DND-41 (cell line): ENCODE results near the gene CSNK1A1.

ENCODE experiments used
- ATAC-seq: fragments of 200-7000 bp; cut with Tn5 transposase; 3 replicates; pipeline ENCODE4 v1.9.1; 2021; ENCODE audit warnings: low read depth; ENCODE audit not compliant: insufficient read depth
- DNase-seq: peaks from one replicate; pipeline ENCODE4 v3.0.0-alpha.2; 2020
- H2AFZ ChIP-seq: 2 replicates; pipeline ENCODE4 v1.6.0; 2012; ENCODE audit warnings: low read depth, low read length
- H3K27ac ChIP-seq: 2 replicates; pipeline ENCODE4 v1.5.1; 2012; ENCODE audit warnings: low read length, inconsistent platforms
- H3K27me3 ChIP-seq: fragments of 200-600 bp; sonication (generic); 2 replicates; pipeline ENCODE4 v1.6.0; 2012; ENCODE audit warnings: low read length, mild to moderate bottlenecking, inconsistent platforms; ENCODE audit not compliant: insufficient read depth, poor library complexity
- H3K36me3 ChIP-seq: 2 replicates; pipeline ENCODE4 v1.5.1; 2012; ENCODE audit warnings: low read length, inconsistent platforms; ENCODE audit not compliant: insufficient read depth
- H3K4me1 ChIP-seq: 2 replicates; pipeline ENCODE4 v1.5.1; 2012; ENCODE audit warnings: mild to moderate bottlenecking, low read length; ENCODE audit not compliant: insufficient read depth
- H3K4me2 ChIP-seq: 2 replicates; pipeline ENCODE4 v1.6.0; 2012; ENCODE audit warnings: mild to moderate bottlenecking, moderate library complexity, low read length, inconsistent platforms; ENCODE audit not compliant: insufficient read depth
- H3K4me3 ChIP-seq, 2 experiments: fragments of 200-600 bp in 1 of 2; shearing (Covaris generic) in 1 of 2; 2 replicates each; pipeline ENCODE4 v1.5.1; 2012 to 2016; ENCODE audit warnings: inconsistent platforms in 2 of 2, low read length in 2 of 2, mild to moderate bottlenecking in 2 of 2, low read depth in 1 of 2, moderate library complexity in 1 of 2
- H3K79me2 ChIP-seq: 2 replicates; pipeline ENCODE4 v1.6.0; 2012; ENCODE audit warnings: low read length, inconsistent platforms; ENCODE audit not compliant: insufficient read depth
- H3K9ac ChIP-seq: 2 replicates; pipeline ENCODE4 v1.6.0; 2012; ENCODE audit warnings: low read depth, mild to moderate bottlenecking, inconsistent platforms, low read length, moderate library complexity
- H3K9me3 ChIP-seq: 2 replicates; pipeline ENCODE4 v1.5.1; 2012; ENCODE audit warnings: low read length, moderate library complexity, mild to moderate bottlenecking, inconsistent platforms; ENCODE audit not compliant: insufficient read depth, severe bottlenecking
- H4K20me1 ChIP-seq: 2 replicates; pipeline ENCODE4 v1.6.0; 2012; ENCODE audit warnings: low read length; ENCODE audit not compliant: insufficient read depth
- EZH2 ChIP-seq: IDR thresholded peaks from 3 replicates; pipeline ENCODE4 v1.6.1; 2012; ENCODE audit warnings: borderline replicate concordance, low read depth, mild to moderate bottlenecking, moderate library complexity, low read length, inconsistent platforms; ENCODE audit not compliant: severe bottlenecking
- TF ChIP-seq, protein P1 (sequence below): IDR thresholded peaks from 2 replicates; pipeline ENCODE4 v1.5.1; 2012; ENCODE audit warnings: borderline replicate concordance, low read length, moderate library complexity, mild to moderate bottlenecking; ENCODE audit not compliant: poor library complexity, severe bottlenecking; ENCODE audit errors: extremely low read depth

CSNK1A1 gene

DNA sequence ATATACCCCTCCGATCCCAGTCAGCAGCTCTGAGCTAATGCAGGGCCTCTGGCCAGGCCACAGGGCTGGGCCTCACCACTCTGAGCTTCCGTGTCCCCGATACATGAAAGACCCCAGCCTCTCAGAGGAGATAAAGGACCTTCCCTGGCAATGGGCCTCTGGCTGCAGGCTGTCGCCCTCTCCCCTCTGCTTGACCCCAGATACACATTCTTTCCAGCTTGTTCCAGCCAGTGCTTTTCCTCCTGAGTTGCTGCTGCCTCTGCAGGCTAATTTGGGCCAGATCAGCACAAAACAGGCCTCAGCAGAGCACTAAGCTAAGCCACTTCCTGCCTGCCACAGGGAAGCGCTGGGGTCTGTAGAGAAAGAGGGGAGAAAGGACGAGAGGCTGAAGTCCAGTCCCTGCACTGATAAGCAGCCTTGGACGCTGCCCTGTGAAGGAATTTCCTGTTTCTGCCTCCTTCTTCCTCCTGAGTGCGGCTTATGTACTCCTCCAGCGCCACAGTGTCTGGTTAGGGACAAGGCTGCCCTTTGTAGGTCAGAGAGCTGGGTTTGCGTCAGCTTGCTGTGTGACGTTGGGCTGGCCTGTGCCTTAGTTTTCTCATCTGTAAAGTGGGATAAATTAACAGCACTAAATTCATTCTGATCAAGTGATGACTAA lies 99.1 kb downstream of the CSNK1A1 start:
- no peaks in the 10 kb centered on the region for H3K36me3 ChIP-seq
- H3K27me3 ChIP-seq, result no peaks in the 10 kb centered on the region
- H2AFZ ChIP-seq, result no peak overlapping the region
- DNase-seq (no peak), ATAC-seq (no peak)
- no peak overlapping the region for H3K4me2 ChIP-seq
- H3K9ac ChIP-seq, result no peak overlapping the region
- TF ChIP-seq, protein P1, sequence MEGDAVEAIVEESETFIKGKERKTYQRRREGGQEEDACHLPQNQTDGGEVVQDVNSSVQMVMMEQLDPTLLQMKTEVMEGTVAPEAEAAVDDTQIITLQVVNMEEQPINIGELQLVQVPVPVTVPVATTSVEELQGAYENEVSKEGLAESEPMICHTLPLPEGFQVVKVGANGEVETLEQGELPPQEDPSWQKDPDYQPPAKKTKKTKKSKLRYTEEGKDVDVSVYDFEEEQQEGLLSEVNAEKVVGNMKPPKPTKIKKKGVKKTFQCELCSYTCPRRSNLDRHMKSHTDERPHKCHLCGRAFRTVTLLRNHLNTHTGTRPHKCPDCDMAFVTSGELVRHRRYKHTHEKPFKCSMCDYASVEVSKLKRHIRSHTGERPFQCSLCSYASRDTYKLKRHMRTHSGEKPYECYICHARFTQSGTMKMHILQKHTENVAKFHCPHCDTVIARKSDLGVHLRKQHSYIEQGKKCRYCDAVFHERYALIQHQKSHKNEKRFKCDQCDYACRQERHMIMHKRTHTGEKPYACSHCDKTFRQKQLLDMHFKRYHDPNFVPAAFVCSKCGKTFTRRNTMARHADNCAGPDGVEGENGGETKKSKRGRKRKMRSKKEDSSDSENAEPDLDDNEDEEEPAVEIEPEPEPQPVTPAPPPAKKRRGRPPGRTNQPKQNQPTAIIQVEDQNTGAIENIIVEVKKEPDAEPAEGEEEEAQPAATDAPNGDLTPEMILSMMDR, result no peak
- TF ChIP-seq EZH2, result no peak
- no peaks in the 10 kb centered on the region for H3K79me2 ChIP-seq
- no peaks in the 10 kb centered on the region for H3K4me1 ChIP-seq
- H3K4me3 ChIP-seq, result no peak overlapping the region
- no peaks in the 10 kb centered on the region for H3K9me3 ChIP-seq
- no peaks in the 10 kb centered on the region; the same call in 1 of the 2 replicates for H4K20me1 ChIP-seq
- no peak overlapping the region for H3K27ac ChIP-seq

DNA sequence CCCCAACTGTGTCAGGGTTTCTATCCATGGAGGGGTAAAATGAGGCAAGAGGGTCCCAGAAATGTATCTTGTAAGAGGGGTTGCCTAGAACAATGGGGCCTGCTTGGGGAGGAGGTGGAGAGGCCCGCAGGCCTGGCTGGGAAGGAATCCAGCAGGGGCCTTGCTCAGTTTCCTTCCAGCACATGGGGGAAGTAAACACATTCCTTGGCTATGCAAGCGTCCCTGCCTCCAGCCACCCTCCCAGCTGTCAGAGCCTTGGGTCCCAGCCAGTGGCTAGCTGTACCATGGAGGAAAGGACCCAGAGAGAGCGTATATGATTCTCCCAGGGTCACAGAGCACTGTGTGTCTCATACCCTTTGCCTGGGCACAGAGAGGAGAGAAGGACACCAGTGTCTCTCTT lies 101.0 kb downstream of the CSNK1A1 start:
- H3K9me3 ChIP-seq, result no peaks in the 10 kb centered on the region
- H3K9ac ChIP-seq, result no peak overlapping the region
- ATAC-seq (no peak), DNase-seq (no peak)
- TF ChIP-seq, protein P1, result no peak
- TF ChIP-seq EZH2, result no peak
- no peaks in the 10 kb centered on the region; the same call in 1 of the 2 replicates for H4K20me1 ChIP-seq
- H3K79me2 ChIP-seq, result no peaks in the 10 kb centered on the region
- no peak overlapping the region for H3K4me3 ChIP-seq
- H3K36me3 ChIP-seq, result no peaks in the 10 kb centered on the region
- H2AFZ ChIP-seq, result no peak overlapping the region
- no peaks in the 10 kb centered on the region for H3K27me3 ChIP-seq
- H3K27ac ChIP-seq, result no peak overlapping the region
- no peaks in the 10 kb centered on the region for H3K4me1 ChIP-seq
- no peak overlapping the region for H3K4me2 ChIP-seq

DNA sequence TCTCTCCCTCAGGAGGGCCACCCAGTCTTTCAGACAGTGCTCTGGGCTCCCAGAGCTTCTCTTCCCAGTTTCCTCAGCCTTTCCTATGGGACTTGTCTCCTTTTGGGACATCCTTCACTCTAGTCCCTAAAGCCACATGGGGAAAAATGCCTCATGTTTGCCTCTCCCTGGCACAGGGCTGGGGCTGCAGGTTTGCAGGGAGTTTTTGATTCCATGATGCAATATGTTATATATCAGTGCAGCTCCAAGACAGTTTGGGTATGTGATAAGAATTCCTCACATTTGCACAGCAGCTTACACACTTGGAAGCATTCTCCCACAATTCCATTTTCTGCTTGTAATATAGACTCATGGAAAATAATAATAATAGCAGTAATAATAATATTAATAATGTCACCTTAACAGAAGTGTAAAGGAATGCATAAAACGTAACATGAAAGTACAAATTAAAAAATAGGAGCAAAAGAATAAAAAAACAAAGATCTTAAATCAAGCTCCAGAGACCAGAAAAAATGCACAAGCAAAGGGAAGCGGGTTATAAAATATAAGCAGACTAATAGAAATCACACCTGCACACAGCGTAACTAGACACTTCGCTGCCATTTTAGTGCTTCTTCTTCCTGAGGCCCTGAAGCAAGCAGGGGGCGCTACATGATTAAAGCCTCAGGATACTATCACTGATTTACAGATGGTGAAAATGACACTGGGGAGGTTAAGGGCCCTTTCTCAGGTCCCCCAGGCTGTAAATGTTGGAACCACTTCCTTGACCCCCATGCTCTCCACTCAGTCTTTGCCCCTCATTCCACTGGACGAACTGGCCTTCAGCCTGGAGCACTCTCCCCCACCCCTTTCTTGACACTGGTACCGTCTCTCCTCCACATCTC lies 102.2 kb downstream of the CSNK1A1 start:
- Histone ChIP-seq H3K27me3 (no peaks in the 10 kb centered on the region), H3K27ac (no peak overlapping the region), H4K20me1 (no peaks in the 10 kb centered on the region; the same call in 1 of the 2 replicates), H3K4me1 (no peaks in the 10 kb centered on the region), H3K79me2 (no peaks in the 10 kb centered on the region), H3K4me2 (no peak overlapping the region), H3K36me3 (no peaks in the 10 kb centered on the region), H3K9ac (no peak overlapping the region), H3K4me3 (no peak overlapping the region), H2AFZ (no peak overlapping the region), H3K9me3 (no peaks in the 10 kb centered on the region)
- DNase-seq (no peak), ATAC-seq (no peak)
- TF ChIP-seq, protein P1, result peak; percentile 48
- TF ChIP-seq EZH2, result no peak
